ENCODE results near the gene MACF1. TPM values are rescaled to one million over a fixed set of nuclear protein-coding genes. Genes with fewer than 3 reads are reported as not detected.

The MACF1 gene
- total RNA-seq, 1 donor from 2014 or later, result 461 TPM

- no peak for DNase-seq
These were observed 9.1 kb downstream of the MACF1 start for GRCh38 chr1:39213511-39214002.

- DNase-seq, result no peak
These were observed 9.7 kb downstream of the MACF1 start for GRCh38 chr1:39214021-39214713.

GRCh38 chr1:39214714-39214997, 10.2 kb downstream of the MACF1 start:
- no peak for DNase-seq

- DNase-seq, result peak; percentile 13
These were observed 10.7 kb downstream of the MACF1 start for GRCh38 chr1:39214998-39215873.

- DNase-seq, result no peak
These were observed 12.3 kb downstream of the MACF1 start for GRCh38 chr1:39216771-39217170.

GRCh38 chr1:39220891-39221870, 16.7 kb downstream of the MACF1 start:
- no peak for DNase-seq

- DNase-seq, result no peak
These were observed 19.9 kb downstream of the MACF1 start for GRCh38 chr1:39224295-39224829.

- DNase-seq, result no peak
These were observed 22.3 kb downstream of the MACF1 start for GRCh38 chr1:39226836-39227235.

- no peak for DNase-seq
These were observed 23.8 kb downstream of the MACF1 start for GRCh38 chr1:39228252-39228651.

- no peak for DNase-seq
These were observed 25.0 kb downstream of the MACF1 start for GRCh38 chr1:39229504-39229903.

GRCh38 chr1:39230261-39231190, 26.0 kb downstream of the MACF1 start:
- no peak for DNase-seq

- no peak for DNase-seq
These were observed 32.5 kb downstream of the MACF1 start for GRCh38 chr1:39236971-39237370.

- peak; percentile 75 for DNase-seq
These were observed 34.0 kb downstream of the MACF1 start for GRCh38 chr1:39238476-39238875.

- no peak for DNase-seq
These were observed 35.5 kb downstream of the MACF1 start for GRCh38 chr1:39239968-39240367.

- no peak for DNase-seq
These were observed 38.8 kb downstream of the MACF1 start for GRCh38 chr1:39243302-39243701.

GRCh38 chr1:39250460-39251240, 46.2 kb downstream of the MACF1 start:
- DNase-seq, result no peak

- no peak for DNase-seq
These were observed 50.7 kb downstream of the MACF1 start for GRCh38 chr1:39255222-39255621.

GRCh38 chr1:39258146-39258924, 53.8 kb downstream of the MACF1 start:
- peak; percentile 81 for DNase-seq

- no peak for DNase-seq
These were observed 54.4 kb downstream of the MACF1 start for GRCh38 chr1:39258925-39259244.

All from tongue (tissue), 2 donors.